ENCODE data around the gene SNTB2. TPM values are rescaled to one million over a fixed set of nuclear protein-coding genes. Genes with fewer than 3 reads are reported as not detected.

Gene SNTB2
- total RNA-seq, 1 experiment from 2014 or later: 20.2 TPM

DNA sequence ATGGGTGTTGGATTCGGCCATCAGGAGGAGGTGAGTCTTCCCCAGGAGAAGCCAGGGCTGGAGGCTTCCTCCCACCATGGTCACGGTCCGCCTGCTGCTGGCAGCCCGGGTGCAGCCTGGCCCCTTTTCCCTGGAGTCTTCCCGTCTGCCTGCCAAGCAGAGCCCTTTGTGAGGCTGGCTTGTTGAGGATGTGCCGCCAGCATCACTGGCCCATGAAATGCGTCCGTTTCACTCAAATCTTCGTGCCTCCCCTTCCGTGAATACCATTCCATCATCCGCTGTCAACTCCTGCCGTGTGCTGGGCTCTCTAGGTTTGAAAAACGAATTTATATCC is 133.7 kb downstream of the SNTB2 start:
- H3K4ac ChIP-seq (ENCODE audit: low read depth, low read length): no peak overlapping the region
- H3T11ph ChIP-seq (ENCODE audit: low read length): no peak overlapping the region
- no peak overlapping the region for H3K27ac ChIP-seq (ENCODE audit: insufficient read length, low read depth, low read length)
- H3K79me2 ChIP-seq (ENCODE audit: insufficient read depth, low read length): no peaks in the 10 kb centered on the region
- H4K8ac ChIP-seq (replicated peaks; ENCODE audit: insufficient read length, low read depth, low read length): no peak overlapping the region
- H2BK5ac ChIP-seq (ENCODE audit: insufficient read length, low read length): no peak overlapping the region
- H4K91ac ChIP-seq (ENCODE audit: insufficient read length, low read depth, low read length): no peak overlapping the region
- no peak overlapping the region for H3K4me2 ChIP-seq (ENCODE audit: insufficient read depth, insufficient read length, low read length)
- no peaks in the 10 kb centered on the region for H3K4me1 ChIP-seq (ENCODE audit: insufficient read depth, low read length)
- H3K23ac ChIP-seq (ENCODE audit: insufficient read length, low read depth, low read length): no peak overlapping the region
- no peak overlapping the region for H3K14ac ChIP-seq (ENCODE audit: insufficient read depth, low read length)
- H2BK20ac ChIP-seq (ENCODE audit: low read depth, low read length, poor library complexity, severe bottlenecking): no peak overlapping the region
- H3K9ac ChIP-seq (ENCODE audit: extremely low read depth, insufficient read length, low read length): no peak overlapping the region
- no peak overlapping the region for H2AFZ ChIP-seq (ENCODE audit: low read length)
- H3K36me3 Mint-ChIP-seq (ENCODE audit: insufficient read depth in 1 of 3, low read depth in 3 of 3): peaks cover 45 to 92% (median 86%) of the 10 kb centered on the region in 3 experiments
- TF ChIP-seq, protein P1, sequence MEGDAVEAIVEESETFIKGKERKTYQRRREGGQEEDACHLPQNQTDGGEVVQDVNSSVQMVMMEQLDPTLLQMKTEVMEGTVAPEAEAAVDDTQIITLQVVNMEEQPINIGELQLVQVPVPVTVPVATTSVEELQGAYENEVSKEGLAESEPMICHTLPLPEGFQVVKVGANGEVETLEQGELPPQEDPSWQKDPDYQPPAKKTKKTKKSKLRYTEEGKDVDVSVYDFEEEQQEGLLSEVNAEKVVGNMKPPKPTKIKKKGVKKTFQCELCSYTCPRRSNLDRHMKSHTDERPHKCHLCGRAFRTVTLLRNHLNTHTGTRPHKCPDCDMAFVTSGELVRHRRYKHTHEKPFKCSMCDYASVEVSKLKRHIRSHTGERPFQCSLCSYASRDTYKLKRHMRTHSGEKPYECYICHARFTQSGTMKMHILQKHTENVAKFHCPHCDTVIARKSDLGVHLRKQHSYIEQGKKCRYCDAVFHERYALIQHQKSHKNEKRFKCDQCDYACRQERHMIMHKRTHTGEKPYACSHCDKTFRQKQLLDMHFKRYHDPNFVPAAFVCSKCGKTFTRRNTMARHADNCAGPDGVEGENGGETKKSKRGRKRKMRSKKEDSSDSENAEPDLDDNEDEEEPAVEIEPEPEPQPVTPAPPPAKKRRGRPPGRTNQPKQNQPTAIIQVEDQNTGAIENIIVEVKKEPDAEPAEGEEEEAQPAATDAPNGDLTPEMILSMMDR (conservative IDR thresholded peaks at IDR 0.05): no peak
- H2AK5ac ChIP-seq (ENCODE audit: insufficient read length, low read length): no peak overlapping the region
- no peak for DNase-seq
- no peaks in the 10 kb centered on the region for H3K9me3 ChIP-seq (ENCODE audit: control insufficient read depth, low read depth, low read length)
- H3K23me2 ChIP-seq (ENCODE audit: insufficient read length, low read depth, low read length, poor library complexity, severe bottlenecking): no peaks in the 10 kb centered on the region
- H4K20me1 ChIP-seq (ENCODE audit: control insufficient read depth, insufficient read depth, insufficient read length): no peaks in the 10 kb centered on the region
- no peak overlapping the region for H2BK12ac ChIP-seq (ENCODE audit: insufficient read length, low read depth, low read length)
- no peaks in the 10 kb centered on the region for H3K79me1 ChIP-seq (ENCODE audit: insufficient read depth, low read depth, low read length, poor library complexity, severe bottlenecking)
- H3K4me1 Mint-ChIP-seq: 0 out of 4 replicates have a peak, but pooled peaks cover 0 to under 1% of the 10 kb centered on the region in 2 experiments
- no peaks in the 10 kb centered on the region for H3K9me3 Mint-ChIP-seq
- no peak overlapping the region for H2BK15ac ChIP-seq (ENCODE audit: low read depth, low read length)
- H3K56ac ChIP-seq (ENCODE audit: insufficient read length, low read depth, low read length): no peak overlapping the region
- H3K27ac Mint-ChIP-seq: peak overlapping the region in 2 of 3 experiments; percentile 70 to 71; a peak in 2 of 7 replicates
- H2BK120ac ChIP-seq (ENCODE audit: low read depth, low read length, poor library complexity, severe bottlenecking): no peak overlapping the region
- H3K27me3 Mint-ChIP-seq (ENCODE audit: low read depth): no peaks in the 10 kb centered on the region
- H3K18ac ChIP-seq (ENCODE audit: insufficient read length, low read depth, low read length): no peak overlapping the region
- no peak overlapping the region for H4K5ac ChIP-seq (ENCODE audit: insufficient read length, low read depth, low read length)
- no peak overlapping the region; a peak in 1 of 5 replicates for H3K4me3 Mint-ChIP-seq
- WGBS (ENCODE audit: extremely low coverage, insufficient read length, low lambda C conversion rate): no CpG with 5 or more reads among the region's 13 CpGs
- H3K27me3 ChIP-seq (ENCODE audit: insufficient read depth, low read length): no peaks in the 10 kb centered on the region
